HG03520 (cell line): ENCODE measurements around the gene LSM7.
"Not testable (repeated sequence)": the region's sequence is repeated elsewhere in the genome, so short reads cannot be mapped to it uniquely, and the experiment has no call there.

ENCODE experiments used
- ATAC-seq: cut with Tn5 transposase; IDR thresholded peaks from one replicate; pipeline ENCODE4 v1.9.1; 2021; ENCODE audit warnings: mild to moderate bottlenecking, moderate library complexity; ENCODE audit not compliant: unreplicated experiment

Gene LSM7

DNA sequence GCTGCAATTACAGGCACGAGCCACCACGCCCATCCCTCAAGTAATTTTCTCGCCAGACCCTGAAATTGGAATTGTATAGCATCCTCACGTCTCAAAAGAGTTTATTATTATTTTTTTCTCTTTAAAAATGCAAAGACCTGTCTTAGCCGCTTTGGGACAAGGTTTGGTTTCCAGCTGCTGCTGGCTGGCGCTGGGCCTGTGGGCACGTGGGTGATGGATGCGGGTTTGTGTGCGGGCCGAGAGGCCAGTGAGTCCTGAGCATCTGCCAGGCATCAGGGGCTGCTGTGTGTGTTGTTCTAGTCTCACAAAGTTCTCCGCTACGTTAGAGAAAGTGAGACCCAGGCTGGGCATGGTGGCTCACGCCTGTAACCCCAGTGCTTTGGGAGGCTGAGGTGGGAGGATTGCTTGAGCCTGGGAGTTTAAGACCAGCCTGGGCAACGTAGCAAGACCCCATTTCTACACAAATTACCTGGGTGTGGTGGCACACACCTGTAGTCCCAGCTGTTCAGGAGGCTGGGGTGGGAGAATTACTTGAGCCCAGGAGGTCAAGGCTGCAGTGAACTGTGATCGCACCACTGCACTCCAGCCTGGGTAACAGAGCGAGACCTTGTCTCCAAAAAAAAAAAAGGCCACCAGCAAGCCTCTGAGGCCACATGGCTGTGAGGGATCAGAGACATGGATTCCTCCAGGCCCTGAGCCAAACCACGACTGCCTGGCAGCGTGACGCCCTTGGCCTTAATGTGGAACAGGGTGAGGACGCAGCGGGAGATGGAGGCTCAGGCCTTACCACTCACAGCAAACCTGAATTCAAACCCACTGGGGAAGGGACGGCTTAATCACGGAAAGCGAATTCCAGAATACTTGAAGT lies 27.0 kb upstream of the LSM7 start:
- no peak for ATAC-seq

DNA sequence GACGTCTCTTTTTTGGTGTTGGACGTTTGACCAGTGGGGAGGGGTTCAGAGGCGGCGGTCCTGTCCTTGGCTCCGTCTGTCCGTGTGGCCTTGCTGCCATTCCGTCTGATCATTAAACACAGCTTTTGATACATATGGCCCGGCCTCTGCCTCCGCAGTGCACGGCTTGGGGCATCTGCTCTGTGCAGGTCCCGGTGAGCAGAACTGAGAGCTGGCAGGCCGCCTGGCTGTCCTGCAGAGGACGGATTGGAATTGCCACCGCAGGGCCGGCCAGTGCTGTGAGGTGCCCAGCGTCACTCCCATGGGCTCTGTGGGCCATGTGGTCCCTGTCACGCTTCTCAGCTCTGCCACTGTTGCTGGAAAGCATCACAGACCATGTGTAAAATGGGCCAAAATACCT lies 26.3 kb upstream of the LSM7 start:
- ATAC-seq = no peak

DNA sequence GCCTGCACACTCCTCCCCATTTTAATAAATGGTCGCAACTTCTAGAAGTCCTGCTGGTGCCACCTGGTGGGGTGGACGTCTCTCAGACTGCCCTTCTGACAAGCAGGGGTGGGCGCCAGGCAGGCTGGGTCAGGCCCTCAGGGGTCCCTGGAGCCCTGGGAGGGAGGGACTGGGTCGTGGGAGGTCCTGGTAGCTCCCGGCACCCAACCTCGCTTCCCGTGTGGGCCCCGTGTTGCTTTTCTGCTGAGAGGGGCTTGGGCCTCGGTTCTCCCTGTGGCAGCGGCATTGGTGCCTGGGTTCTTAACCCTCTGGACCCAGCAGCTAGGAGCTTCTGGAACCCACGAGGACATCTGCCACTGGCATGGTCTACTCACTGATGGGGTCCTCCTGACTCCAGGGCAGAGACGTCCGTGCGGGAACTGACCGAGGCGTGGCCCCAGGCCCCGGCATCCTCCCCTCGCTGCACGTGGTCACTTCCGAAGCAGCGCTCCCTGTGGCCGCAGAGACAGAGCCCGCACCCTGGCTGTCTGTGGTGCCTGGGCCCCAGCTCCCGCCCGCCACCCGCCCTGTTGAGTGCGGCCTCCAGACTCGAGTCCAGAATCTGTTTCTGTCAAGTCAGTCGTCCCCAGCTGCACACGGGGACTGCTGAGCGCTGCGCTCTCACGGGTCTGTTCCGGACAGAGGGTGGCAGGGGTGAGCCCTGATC lies 25.7 kb upstream of the LSM7 start:
- ATAC-seq = no peak

DNA sequence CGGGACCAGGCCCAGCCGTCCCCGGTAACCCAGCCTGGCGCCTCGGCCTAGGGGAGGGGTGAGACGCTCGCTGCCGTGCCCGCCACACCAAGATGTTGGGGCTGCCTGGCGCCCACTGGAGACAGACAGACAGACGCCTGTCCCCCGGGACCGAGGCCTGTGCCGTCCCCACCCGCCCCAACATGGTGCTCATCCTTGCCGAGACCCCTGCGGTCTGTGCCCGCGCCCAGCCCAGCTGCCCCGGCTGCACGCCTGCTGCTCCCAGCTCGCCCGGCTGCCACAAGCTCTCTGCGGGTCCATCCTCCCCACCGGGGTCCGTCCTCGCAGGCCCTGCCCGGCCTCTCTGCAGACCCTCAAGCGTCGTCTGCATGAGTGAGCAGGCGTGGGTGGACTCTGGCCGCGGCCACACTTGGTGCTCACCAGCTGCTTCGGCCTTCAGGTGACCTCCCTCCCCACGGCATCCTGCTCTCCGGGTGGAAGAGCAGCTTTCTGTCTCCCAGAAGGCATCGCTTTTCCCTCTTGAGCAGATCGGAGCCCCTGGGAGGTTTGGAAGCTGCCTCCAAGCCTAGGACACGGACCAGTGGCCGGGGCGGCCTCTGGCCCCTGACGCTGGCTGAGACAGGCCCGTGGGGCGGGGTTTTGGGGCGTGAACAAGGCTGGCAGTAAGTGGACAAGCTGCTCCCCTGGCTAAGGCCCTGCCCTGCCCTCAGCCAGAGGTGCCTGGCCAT lies 24.9 kb upstream of the LSM7 start:
- no peak for ATAC-seq

DNA sequence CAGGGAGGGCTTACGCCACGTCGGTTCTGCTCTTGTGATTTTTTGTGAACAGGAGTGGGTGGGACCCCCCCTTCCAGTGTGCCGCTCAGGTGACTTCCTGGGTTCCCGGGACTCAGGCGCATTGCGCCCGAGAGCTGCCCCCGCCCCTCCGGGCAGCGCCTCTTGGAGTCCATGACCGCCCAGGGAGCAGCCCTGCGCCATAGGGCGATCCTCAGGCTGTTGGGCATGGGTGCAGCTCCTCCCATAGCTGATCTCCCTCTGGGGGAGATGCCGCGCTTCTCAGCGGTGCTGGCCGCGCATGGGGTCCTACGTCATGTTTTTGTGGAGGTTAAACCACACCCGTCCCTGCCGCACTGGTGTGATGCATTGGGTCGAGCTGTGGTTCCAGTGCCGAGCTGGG lies 23.7 kb upstream of the LSM7 start:
- ATAC-seq = no peak

DNA sequence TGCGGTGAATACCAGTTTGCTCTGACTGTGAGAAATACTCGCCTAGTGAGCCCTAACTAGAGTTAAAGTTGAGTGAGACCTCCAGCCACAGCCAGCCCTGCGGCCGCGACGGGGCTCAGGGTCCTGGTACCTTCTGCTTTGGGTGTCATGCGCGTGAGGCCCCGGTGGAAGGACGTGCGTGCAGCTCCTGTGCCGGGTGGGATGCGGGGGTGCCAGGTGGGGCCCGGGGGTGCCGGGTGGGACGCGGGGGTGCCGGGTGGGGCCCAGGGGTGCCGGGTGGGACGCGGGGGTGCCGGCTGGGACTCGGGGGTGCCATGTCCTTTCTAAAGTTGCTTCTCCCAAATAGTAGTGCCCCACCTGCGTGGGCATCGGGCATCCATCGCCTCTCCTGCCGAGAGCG lies 23.2 kb upstream of the LSM7 start:
- no peak for ATAC-seq

DNA sequence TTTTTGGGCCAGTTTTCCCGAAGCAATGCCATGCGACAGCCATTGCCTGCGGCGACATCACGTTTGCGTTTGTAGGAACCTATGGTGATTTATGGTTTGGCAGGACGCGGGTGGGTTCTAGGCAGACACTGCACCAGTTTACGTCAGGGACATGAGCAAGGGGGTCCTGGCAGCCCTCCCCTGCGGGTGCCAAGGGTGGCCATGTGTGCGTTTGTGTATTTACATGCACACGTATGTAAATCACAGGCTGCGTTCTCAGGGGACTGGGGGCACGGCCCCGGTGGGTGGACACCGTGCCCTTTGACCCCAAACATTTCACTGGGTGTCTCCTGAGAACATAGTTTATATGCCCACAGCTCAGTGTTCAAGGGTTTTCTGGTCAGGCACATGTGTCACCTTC lies 22.3 kb upstream of the LSM7 start:
- no peak for ATAC-seq

DNA sequence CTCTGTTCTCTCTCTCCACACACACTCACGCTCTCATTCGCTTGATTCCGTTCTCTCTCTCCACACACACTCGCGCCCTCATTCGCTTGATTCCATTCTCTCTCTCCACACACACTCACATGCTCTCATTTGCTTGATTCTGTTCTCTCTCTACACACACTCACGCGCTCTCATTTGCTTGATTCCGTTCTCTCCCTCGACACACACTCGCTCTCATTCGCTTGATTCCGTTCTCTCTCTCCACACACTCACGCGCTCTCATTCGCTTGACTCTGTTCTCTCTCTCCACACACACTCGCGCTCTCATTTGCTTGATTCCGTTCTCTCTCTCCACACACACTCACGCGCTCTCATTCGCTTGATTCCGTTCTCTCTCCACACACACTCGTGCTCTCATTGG lies 21.4 kb upstream of the LSM7 start:
- not testable (repeated sequence) for ATAC-seq

DNA sequence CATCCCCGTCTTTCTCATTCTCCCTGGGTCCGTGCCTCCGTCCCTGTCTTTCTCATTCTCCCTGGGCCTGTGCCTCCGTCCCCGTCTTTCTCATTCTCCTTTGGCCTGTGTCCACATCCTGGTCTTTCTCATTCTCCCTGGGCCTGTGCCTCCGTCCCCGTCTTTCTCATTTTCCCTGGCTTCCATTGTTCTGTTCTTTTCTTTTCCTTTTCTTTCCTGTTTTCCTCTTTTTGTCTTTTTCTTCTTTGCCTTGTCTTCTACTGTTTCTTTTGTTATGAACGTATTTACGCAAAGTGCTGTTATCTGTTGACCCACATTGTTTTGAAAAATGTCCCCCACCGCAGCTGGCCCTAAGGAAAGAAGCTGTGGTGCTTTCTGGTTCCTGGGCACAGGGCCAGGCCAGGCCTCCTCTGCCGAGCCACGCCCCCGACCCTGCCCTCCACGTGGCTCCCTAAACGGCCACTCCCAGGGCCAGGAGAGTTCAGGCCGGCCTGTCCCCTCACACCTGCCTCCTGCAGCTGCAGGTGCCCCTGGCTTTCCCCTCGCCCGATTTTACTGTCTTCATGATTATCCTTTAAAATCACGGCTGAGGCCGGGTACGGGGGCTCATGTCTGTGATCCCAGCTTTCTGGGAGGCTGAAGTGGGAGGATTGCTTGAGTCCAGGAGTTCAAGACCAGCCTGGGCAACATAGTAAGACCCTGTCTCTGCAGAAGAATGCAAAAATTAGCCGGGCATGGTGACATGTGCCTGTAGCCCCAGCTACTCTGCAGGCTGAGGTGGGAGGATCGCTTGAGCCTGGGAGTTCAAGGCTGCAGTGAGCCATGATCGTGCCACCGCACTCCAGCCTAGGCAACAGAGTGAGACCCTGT lies 17.6 kb upstream of the LSM7 start:
- ATAC-seq = no peak

DNA sequence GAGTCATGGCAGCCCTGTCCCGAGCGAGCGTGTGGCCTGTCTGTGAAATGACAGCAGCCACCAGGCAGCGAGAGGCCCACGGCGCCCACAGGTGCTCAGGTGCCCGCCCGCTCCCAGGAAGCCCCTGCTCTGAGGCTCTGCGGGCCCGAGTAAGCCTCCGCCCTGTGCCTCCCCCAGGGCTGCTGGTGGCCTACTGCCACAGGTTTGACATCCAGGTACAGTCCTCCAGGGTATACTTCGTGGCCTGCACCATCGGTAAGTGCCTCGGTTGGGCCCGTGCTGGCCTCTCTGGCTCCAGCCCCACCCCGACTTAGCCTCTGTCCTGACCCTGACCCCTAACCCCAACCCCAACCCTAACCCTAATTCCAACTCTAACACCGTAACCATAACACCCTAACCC lies 16.7 kb upstream of the LSM7 start:
- no peak for ATAC-seq

DNA sequence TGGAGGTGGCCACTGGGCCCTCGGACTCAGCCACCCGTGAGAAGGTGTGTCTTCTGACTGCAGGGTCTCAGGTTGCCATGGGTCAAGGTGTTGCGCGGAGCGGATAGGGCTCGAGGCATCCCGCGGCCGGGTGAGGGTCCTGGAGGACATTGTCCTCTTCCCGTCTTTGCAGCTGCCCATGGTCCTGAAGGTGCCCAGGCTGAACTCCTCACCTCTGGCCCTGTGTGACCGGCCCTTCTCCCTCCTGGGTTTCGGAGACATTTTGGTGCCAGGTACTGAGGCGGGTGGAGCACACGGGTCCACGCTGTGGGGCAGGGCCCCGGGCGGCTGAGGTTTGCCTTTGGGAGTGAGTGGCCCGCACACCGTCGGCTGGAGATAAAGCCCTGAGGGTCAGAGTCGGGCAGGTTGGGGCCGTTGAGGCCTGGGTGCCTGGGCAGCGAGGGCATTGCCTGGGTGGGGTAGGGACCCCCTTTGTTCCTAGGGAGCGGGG lies 16.0 kb upstream of the LSM7 start:
- ATAC-seq = no peak

DNA sequence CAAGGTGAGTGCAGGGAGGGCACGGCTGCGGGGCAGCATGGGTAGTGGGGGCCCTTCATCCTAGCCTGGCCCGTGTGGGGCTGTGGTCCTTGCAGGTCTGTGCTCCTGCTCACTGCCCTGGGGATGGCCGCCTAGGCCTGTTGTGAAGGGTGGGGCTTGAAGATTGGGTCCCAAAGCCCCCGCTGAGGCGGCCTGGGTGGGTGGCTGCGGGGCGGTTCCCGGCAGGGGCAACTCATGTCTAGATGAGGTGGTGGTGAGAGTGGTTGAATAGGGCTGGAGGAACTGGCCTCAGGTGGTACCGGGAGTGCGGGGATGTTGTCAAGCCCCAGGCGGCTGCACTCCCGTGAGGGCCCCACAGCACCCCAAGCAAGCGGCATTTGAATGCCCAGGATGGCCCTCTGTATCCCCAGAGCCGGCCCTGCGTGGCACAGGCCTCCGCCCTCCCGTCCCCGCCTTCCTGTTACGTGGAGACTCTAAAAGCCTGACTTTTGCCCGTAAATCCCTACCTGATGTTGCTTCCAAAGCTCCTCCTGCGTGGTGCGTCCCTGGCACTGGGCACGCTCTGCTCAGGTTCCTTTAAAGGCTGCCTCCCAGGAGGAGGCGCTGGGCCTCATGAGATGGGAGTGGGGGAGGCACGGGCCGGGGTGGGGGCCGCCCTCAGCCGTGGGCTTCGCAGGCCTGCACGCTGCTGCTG lies 15.1 kb upstream of the LSM7 start:
- no peak for ATAC-seq

DNA sequence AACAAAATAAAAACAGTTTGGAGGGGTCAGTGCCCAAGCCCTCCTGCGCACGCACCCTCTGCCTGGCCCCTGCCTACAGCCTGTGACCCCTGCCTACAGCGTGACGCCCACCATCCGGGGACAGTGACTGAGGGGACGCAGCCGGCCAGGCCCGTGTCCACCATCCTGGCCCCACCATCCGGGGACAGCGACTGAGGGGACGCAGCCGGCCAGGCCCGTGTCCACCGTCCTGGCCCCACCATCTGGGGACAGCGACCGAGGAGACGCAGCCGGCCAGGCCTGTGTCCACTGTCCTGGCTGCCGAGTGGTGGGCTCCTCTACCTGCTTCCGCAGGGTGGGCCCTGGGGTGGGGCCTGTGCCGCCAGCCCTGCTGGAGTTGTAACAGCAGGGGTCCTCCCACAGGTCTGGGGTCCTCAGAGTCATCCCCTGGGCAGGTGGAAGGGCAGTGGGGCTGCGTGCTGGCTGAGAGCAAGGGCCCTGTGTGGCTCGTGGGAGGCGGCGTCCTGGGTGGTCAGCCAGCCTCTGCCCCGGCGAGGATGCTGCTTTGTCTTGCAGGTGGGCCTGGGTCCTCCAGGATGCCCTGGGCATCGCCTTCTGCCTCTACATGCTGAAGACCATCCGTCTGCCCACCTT lies 14.4 kb upstream of the LSM7 start:
- no peak for ATAC-seq

DNA sequence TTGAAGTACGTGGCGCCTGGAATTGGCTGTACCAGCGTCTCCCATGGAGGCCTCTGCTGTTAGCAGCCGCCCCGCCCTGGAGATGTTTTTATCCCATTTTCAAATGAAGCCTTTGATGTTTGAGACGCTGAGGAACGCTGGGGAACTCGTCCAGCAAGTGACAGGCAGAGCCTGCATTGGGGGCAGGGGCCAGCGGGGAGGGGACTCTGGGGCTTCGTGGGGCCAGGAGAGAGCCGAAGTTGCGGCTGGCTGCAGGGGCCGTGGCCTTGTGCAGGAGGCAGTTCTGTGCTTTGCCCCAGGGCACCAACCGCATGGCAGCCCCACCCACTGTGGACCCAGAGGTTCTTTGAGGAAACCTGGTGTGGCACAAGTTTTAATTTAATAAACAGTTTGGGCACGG lies 13.6 kb upstream of the LSM7 start:
- no peak for ATAC-seq

DNA sequence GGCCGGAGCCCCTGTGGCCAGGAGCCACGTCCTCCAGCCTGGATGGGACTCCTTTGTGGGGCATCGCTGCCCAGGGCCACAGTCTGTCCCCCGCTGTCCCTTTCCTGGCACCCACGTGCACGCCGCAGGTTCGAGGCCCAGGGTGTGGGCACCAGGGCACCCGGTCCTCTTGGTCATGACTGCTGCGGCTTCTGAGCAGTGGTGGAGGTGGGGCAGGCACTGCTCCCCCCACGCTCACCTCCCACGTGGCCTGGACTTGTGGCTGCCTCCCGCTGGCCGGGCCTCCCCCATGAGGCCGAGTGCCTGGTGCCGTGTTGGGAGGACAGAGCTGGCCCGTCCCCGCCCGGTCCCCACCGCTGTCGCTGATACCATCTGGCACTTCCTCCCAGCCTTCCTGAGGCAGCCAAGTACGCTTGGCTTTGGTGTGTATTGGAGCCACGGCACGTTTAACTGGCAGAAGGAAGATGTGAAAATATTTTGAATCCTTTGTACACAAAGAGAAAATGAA lies 12.9 kb upstream of the LSM7 start:
- ATAC-seq = no peak

DNA sequence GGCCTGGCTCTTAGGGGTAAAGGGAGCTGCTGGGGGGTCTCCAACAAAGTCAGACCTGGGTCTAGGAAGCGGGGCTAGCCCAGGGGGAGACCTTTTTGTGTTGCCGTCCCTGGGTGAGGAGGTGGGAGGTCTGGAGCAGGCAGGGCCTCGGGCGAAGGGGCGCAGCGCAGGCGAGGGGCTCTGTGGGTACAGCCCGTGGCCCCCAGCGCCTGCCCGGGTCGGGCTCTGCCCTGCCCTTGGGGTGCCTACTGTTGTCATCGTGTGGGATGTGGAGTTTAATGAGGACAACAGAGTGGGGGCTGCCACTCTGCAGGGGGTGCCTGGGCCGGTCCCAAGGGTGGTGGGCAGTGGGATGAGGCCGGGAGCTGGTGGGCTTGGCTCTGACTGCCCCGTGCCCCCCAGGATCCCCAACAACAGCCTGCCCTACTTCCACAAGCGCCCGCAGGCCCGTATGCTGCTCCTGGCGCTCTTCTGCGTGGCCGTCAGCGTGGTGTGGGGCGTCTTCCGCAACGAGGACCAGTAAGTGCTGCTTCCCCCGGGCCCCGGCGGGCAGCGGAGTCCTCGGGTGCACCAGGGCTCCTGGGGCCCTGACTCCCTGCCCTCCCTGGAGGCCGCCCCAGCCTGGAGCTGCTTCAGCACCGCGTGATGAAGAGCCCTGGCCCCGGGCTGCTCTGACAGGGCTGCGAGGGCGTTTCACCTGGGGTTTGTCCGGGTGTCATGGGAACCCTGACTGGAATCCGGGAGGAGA lies 12.3 kb upstream of the LSM7 start:
- no peak for ATAC-seq

DNA sequence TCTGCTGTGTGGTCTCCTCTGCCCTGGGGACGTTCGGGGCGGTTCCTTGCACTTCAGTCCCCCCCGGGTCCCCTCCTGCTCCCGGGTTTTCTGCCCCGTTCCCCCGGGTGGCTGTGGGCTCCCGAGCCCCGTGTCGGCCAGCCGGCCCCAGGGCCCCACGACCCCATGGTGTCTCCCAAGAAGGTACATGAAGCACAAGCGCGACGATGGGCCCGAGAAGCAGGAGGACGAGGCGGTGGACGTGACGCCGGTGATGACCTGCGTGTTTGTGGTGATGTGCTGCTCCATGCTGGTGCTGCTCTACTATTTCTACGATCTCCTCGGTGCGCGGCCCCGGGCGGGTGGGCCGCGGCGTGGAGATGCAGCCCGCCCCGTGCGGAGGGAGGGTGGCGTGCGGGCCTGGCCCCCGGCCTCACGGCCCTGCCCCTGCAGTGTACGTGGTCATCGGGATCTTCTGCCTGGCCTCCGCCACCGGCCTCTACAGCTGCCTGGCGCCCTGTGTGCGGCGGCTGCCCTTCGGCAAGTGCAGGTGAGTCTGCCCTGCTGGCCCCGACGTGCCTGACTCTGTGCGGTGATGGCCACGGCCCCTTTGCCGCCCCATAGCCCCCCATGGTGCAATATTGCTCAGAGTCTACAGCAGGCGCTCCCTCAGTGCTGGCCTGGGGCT lies 11.4 kb upstream of the LSM7 start:
- no peak for ATAC-seq
